Adipose tissue (tissue), 3 donors: ENCODE data around the gene COL19A1. TPM values are rescaled to one million over a fixed set of nuclear protein-coding genes. Genes with fewer than 3 reads are reported as not detected.

Experiments used
- H3K27ac ChIP-seq: one replicate; pipeline ENCODE4 v1.5.1; 2013; ENCODE audit warnings: low read depth, low read length
- WGBS, 3 donors: extraction: QIAGEN DNeasy Blood & Tissue Kit; methylation state at CpG; one replicate each; pipeline ENCODE4 v1.1.7; 2013; 5-methylcytosine and 5-hydroxymethylcytosine counted together
- polyA plus RNA-seq, 3 donors: library from polyadenylated mRNA; stranded (reverse); fragments of 200-250 nt; gene quantifications; one replicate each; pipeline ENCODE4 v1.2.3, GENCODE V29; 2013
- donor health status: healthy with polysubstance abuse.
- donor health status: Bipolar disorder and iron deficiency.
- donor health status: healthy.

The COL19A1 gene
- polyA plus RNA-seq, 3 donors, result 0.09 TPM; not detected in 2

- no peak overlapping the region for H3K27ac ChIP-seq
- 31 to 66% (median 54%) methylated on average over 2 of the region's 2 CpGs for WGBS, 3 donors
Measured at GRCh38 chr6:70172252-70172651, 305.9 kb downstream of the COL19A1 start.

- WGBS, 3 donors, result 74 to 75% (median 74%) methylated on average over 2 of the region's 2 CpGs
- H3K27ac ChIP-seq, result no peak overlapping the region
Measured at GRCh38 chr6:70175770-70176169, 309.4 kb downstream of the COL19A1 start.

DNA sequence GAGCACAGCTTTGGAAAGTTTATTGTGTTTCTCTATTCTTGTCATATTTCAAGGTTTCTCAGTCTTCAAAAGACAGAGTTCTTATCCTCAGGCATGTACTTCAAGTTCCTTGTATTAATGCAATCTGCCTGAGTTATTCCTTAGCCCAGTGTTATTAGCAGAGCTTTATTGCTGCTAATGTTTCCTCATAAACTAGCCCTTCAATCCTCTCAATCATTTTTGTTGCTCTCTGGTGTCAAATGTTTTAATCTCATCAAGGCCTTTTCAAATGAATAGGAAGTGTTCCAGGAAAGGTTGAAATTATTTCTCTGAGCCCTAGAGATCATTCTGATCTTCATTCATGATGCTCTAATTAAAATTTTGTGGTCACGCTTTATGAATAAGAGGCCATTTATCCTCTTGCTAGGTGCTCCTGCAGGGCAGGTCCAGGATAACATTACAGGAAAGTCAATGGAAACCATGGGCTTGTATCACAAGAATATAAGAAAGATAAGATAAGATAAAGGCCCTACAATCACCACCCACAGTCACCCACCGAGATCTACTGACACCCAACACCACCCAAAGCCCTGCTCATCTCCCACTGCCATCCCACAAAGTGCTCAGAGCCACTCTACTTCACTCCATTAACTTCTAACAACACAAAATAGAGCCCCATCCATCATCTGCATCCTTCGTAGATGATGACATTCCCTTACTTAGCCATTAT lies 310.6 kb downstream of the COL19A1 start:
- WGBS, 3 donors, result 68 to 79% (median 69%) methylated on average over 3 of the region's 3 CpGs
- H3K27ac ChIP-seq, result no peak overlapping the region

DNA sequence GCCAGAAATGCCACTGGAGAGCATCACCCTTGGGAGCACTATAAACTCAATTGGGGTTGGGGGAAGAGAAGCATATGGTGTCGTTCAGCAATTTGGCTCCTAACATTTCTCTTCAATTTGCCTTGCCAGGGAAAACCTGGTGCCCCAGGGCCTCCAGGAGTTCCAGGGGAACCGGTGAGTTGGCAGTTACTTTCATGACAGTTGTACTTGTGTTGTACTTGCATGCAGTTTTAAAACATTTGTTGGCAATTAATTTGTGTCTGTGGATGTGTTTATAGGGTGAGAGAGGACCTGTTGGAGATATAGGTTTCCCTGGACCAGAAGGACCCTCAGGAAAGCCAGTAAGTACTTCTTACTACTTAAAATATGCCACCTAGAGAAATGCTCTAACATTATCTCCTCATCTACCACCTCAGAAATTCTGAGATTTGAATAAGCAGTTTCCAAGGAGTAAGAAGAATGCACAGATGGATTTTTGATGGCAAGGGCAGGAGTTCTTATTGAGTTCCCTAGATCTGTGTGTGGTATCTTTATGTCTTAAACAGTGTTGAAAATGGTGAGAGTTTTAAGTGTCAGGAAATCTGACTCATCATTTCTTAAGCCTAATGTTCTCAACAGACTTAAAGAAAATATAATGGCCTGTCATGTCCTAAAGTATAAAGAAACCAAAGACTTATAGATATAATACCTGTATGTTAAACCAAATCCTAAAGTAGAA lies 314.0 kb downstream of the COL19A1 start:
- WGBS, 3 donors, result 82 to 95% (median 86%) methylated on average over 2 of the region's 2 CpGs
- H3K27ac ChIP-seq, result no peak overlapping the region

DNA sequence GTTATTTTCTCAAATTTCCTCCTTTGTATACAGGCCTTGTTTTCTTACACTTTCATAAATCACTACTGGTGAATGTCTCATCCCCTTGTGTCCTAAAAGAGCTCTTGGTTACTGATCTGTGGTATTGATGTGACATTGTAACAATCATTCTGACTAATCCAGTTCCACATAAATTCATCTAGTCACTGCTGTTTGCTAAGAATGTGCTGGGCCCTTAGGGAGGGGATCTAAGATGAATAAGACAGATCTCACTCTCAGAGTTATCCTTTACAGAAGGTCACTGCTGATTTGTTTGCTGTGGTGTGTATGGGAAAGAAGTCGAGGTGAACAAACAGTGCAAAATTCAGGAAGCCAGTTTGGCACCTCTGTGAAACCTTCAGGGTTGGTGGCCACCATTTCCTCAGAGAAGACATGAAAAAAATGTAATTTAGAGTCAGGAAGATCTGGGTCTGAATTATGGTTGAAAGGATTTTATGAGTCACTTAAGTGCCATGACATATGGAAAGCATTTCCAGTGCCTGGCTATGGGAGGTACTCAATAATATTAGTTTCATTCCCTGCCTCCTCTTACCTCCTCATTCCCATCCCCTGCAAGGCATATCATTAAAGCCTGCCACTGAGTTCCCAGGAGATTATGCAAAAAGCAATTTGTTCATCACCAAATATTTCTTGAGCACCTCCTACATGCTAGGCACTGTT lies 314.7 kb downstream of the COL19A1 start:
- 34 to 57% (median 51%) methylated on average over 1 of the region's 1 CpG for WGBS, 3 donors
- no peak overlapping the region for H3K27ac ChIP-seq

- WGBS, 3 donors, result 39 to 50% (median 40%) methylated on average over 3 of the region's 3 CpGs
- no peak overlapping the region for H3K27ac ChIP-seq
Measured at GRCh38 chr6:70183538-70183937, 317.2 kb downstream of the COL19A1 start.

DNA sequence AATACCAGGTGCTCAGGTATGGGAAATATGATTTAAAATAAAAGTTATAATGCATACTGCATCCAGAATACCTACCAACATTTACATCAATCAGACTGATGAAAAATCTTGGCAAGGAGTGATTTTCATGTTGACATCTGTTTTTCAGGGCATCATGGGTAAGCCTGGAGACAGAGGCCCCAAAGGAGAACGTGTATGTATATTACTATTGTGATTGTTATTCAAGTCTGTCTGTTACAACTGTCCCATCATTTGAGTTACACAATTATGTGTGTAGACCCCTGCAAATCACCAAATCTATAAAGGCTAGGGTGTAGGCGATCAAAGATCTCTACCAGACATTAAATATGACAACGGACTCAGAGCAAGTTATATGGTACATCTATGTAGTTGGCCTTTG lies 318.4 kb downstream of the COL19A1 start:
- no peak overlapping the region for H3K27ac ChIP-seq
- WGBS, 3 donors, result 80 to 82% (median 81%) methylated on average over 3 of the region's 3 CpGs

GRCh38 chr6:70186461-70186860 lies 320.1 kb downstream of the COL19A1 start:
- H3K27ac ChIP-seq, result no peak overlapping the region
- 63 to 86% (median 70%) methylated on average over 1 of the region's 1 CpG for WGBS, 3 donors

DNA sequence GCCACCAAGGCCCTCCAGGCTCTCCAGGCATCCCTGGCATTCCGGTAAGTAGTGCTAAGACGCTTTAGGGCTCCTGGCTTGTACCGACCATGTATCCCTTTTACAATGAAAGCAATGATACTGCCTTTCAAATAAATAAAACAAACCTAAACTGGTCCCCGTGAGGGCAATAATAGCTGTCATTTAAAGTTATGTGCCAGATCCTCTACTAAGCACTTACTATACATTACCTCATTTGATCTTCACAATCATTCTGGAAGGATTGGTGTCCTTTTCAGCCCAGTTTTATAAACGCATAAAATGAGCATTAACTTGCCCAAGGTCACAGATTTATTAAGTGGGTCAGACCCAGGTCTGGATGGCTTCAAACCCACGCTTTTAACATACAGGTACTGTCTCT lies 321.8 kb downstream of the COL19A1 start:
- 53 to 79% (median 73%) methylated on average over 6 of the region's 6 CpGs for WGBS, 3 donors
- H3K27ac ChIP-seq, result no peak overlapping the region

DNA sequence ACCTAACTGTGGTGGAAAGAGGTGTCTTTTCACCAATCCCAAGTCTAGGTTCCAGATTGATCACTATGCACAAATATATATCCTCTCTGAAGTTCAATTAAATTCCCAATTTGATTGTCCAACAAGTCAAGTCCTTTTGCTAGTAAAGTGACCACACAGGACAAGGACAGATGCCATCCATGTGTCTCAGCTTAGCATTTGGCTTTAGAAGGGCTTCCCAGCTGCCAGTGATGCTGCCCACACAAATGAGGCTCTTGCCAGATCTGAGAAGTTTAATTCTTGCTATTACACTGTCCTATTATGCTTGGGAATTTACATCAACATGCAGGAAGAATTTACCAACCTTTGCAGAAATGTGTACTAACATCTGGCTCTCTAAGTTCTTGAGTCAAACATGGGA lies 328.1 kb downstream of the COL19A1 start:
- no peak overlapping the region for H3K27ac ChIP-seq

- no peak overlapping the region for H3K27ac ChIP-seq
- WGBS, 3 donors, result 87 to 92% (median 90%) methylated on average over 2 of the region's 2 CpGs
Measured at GRCh38 chr6:70196531-70196930, 330.2 kb downstream of the COL19A1 start.

DNA sequence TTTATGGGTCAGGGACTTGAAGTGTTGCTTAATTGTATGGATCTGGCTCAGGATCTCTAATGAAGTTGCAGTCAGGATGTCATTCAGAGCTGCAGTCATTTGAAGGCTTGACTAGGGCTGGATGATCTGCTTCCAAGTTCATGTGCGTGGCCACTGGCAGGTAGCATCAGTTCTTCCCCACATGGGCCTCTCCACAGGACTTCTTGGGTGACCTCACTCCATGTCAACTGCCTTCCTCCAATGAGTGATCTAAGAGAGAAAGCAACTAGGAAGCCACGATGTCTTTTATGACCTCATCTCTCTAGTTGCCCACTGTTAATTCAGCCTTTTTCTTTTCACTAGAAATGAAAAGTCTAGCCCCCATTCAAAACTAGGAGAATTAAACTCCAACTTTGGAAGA lies 332.4 kb downstream of the COL19A1 start:
- 67 to 86% (median 71%) methylated on average over 2 of the region's 2 CpGs for WGBS, 3 donors
- H3K27ac ChIP-seq, result no peak overlapping the region

DNA sequence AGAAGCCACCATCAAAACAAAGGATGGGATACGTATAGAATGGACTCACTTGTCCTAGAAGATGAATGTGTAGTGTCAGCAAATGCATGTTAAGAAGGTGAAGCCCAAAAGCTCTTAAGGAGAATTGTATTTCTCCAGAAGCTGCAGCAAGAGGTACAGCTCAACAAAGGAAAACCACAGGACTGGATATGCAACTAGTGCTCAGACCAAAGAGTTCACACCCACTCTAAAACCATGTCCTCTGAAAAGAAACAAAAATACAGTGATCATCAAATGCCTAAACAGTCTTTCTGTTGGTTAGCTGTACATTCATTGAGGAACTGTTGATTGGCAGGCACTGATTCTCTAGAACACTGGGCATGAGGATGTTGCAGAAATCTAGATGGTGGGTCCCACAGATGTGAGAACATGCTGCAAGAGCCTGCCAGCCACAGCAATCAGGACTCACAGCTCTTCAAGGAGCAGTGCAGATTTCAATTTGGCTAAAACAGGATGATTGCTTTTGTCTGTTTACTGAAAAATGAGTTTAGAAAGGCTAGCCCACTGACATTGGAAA lies 342.0 kb downstream of the COL19A1 start:
- no peak overlapping the region for H3K27ac ChIP-seq
- 61 to 86% (median 71%) methylated on average over 1 of the region's 1 CpG for WGBS, 3 donors

- H3K27ac ChIP-seq, result no peak overlapping the region
- WGBS, 3 donors, result 53 to 58% (median 53%) methylated on average over 2 of the region's 2 CpGs
Measured at GRCh38 chr6:70210462-70210861, 344.1 kb downstream of the COL19A1 start.

DNA sequence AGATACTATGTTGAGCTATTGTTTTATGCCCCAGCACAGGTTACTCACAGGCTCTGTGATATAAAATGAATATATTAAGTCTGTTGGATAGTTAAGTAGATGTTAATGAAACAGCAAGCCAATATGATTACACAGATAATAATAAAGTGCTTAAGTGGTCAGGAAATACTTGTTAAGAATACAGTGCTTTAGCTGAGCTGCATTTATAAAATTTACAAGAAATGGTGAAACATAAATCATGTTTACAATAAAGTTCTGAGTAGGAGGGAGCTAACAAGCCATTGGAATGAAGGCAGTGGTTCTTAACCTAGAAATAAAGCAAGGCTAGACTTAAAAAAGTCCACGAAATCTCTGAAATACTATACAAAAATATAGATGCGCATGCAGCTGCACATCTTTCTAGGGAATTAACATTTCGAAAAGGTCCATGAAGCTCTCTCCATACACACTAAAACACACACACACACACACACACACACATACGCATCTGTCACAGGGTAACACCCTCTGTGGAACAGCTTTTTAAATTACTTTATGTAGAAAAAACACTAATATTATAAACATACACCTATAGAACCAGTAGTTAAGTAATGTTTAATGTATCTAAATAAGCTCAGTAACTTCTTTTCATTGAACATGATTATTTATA lies 349.2 kb downstream of the COL19A1 start:
- WGBS, 3 donors, result 85 to 86% (median 86%) methylated on average over 4 of the region's 4 CpGs
- no peak overlapping the region for H3K27ac ChIP-seq

DNA sequence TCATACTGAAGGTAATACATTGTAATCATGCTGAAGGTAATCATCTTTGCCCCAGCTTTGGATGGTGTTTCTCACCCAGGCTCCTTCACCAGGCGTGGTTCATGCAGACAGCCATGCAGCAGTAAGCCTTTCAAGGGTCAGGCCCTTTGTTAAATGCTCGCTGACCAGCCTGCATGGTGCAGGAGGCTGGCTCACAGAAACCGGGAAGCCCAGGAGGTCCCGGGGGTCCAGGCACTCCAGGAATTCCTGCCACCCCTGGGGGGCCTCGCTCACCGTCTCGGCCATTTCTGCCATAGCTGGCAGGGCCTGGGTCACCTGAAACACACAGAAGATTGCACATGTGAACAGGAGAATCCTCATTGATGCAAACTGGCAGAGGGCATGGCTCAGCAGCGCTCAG lies 350.4 kb downstream of the COL19A1 start:
- WGBS, 3 donors, result 59 to 65% (median 60%) methylated on average over 8 of the region's 8 CpGs
- H3K27ac ChIP-seq, result no peak overlapping the region

- WGBS, 3 donors, result 75 to 77% (median 76%) methylated on average over 1 of the region's 1 CpG
- no peak overlapping the region for H3K27ac ChIP-seq
Measured at GRCh38 chr6:70219943-70220613, 353.7 kb downstream of the COL19A1 start.

DNA sequence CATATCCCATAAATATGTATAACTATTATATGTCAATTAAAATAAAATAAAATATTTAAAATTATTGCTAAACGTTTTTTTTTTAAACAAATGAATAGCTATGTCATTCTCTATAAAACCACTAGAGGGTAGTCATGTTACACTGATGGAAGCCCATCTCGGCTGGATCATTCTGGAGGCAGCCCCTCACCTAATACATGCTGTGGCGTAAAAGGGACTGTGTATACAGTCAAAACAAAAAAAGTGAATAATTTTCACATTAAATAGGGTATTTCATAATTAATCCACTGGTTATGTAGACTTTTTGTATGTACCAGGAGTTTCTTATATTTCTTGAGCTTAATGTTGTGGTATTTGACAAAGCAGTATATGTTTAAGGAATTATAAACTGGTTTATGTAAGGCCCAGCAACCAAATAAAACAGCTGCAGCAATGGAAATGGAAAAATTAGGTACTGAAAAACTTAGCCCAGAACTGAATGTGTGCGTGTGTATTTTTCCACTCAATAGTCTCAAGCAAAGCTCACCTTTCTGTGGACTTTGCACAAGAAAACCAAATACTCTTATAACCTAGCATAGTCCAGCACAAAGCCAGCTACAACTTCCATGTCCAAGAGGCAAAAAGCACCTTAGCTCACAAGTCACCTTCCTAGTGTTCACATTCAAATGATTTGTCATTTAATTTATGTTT lies 354.8 kb downstream of the COL19A1 start:
- WGBS, 3 donors, result 13 to 23% (median 17%) methylated on average over 4 of the region's 4 CpGs
- no peak overlapping the region for H3K27ac ChIP-seq
